ENCODE results near the gene INTS6.

- TF ChIP-seq CTCF (IDR thresholded peaks at IDR 0.05) (no peak), POLR2A (IDR thresholded peaks at IDR 0.05) (no peak)
Measured at GRCh38 chr13:51422484-51422883, 30.4 kb downstream of the INTS6 start.
